ENCODE measurements around the gene PIP5K1B. TPM values are rescaled to one million over a fixed set of nuclear protein-coding genes. Genes with fewer than 3 reads are reported as not detected.

PIP5K1B gene
- total RNA-seq, 2 donors from 2014 or later, result 18.4 to 44.8 TPM

GRCh38 chr9:68672625-68673024, 32.4 kb upstream of the PIP5K1B start:
- DNase-seq (ENCODE audit: low spot score), result no peak
- TF ChIP-seq, protein P1, sequence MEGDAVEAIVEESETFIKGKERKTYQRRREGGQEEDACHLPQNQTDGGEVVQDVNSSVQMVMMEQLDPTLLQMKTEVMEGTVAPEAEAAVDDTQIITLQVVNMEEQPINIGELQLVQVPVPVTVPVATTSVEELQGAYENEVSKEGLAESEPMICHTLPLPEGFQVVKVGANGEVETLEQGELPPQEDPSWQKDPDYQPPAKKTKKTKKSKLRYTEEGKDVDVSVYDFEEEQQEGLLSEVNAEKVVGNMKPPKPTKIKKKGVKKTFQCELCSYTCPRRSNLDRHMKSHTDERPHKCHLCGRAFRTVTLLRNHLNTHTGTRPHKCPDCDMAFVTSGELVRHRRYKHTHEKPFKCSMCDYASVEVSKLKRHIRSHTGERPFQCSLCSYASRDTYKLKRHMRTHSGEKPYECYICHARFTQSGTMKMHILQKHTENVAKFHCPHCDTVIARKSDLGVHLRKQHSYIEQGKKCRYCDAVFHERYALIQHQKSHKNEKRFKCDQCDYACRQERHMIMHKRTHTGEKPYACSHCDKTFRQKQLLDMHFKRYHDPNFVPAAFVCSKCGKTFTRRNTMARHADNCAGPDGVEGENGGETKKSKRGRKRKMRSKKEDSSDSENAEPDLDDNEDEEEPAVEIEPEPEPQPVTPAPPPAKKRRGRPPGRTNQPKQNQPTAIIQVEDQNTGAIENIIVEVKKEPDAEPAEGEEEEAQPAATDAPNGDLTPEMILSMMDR (IDR thresholded peaks at IDR 0.05), result no peak
- Histone ChIP-seq H3K27ac (no peak overlapping the region), H3K36me3 (no peaks in the 10 kb centered on the region), H3K4me3 (no peak overlapping the region), H3K4me1 (no peaks in the 10 kb centered on the region), H3K9me3 (no peaks in the 10 kb centered on the region), H3K27me3 (no peaks in the 10 kb centered on the region)

DNA sequence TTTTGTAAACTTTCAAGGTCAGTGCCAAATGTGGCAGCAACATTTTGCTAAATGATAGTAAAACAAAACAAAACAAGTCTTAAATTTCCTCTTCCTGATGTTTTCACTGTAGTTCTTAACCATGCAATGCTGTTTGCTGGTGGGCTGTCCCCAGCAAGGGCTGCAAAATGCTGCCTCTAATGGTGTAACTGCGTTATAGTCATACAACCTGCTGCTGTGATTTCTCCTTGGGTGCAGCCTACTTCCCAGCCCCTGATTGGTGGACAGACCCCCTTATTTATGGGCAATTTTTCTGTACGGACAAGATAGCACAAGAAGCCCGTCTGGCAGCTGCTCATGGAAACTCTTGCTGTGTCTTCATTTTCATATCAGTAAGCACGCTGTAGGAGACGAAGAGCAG, 26.6 kb upstream of the PIP5K1B start:
- DNase-seq (ENCODE audit: low spot score), result no peak
- Histone ChIP-seq H3K36me3 (no peaks in the 10 kb centered on the region), H3K9me3 (no peaks in the 10 kb centered on the region), H3K27ac (no peak overlapping the region), H3K4me3 (no peak overlapping the region), H3K27me3 (no peaks in the 10 kb centered on the region), H3K4me1 (no peaks in the 10 kb centered on the region)
- TF ChIP-seq, protein P1 (IDR thresholded peaks at IDR 0.05), result peak; percentile 28 to 42

GRCh38 chr9:68683433-68683832, 21.6 kb upstream of the PIP5K1B start:
- TF ChIP-seq, protein P1 (IDR thresholded peaks at IDR 0.05), result no peak
- Histone ChIP-seq H3K4me3 (no peak overlapping the region), H3K4me1 (no peaks in the 10 kb centered on the region), H3K9me3 (no peaks in the 10 kb centered on the region), H3K27ac (no peak overlapping the region), H3K27me3 (no peaks in the 10 kb centered on the region), H3K36me3 (no peaks in the 10 kb centered on the region)
- no peak for DNase-seq (ENCODE audit: low spot score)

GRCh38 chr9:68685213-68685612, 19.8 kb upstream of the PIP5K1B start:
- Histone ChIP-seq H3K36me3 (no peaks in the 10 kb centered on the region), H3K4me3 (no peak overlapping the region), H3K27me3 (no peaks in the 10 kb centered on the region), H3K4me1 (peaks cover 0 to 11% of the 10 kb centered on the region in 2 donors), H3K9me3 (no peaks in the 10 kb centered on the region), H3K27ac (no peak overlapping the region)
- TF ChIP-seq, protein P1 (IDR thresholded peaks at IDR 0.05), result no peak
- DNase-seq (ENCODE audit: low spot score), result no peak

GRCh38 chr9:68685770-68686169, 19.3 kb upstream of the PIP5K1B start:
- Histone ChIP-seq H3K9me3 (no peaks in the 10 kb centered on the region), H3K36me3 (no peaks in the 10 kb centered on the region), H3K27me3 (no peaks in the 10 kb centered on the region), H3K4me1 (peaks cover 0 to 11% of the 10 kb centered on the region in 2 donors), H3K4me3 (no peak overlapping the region), H3K27ac (no peak overlapping the region)
- DNase-seq (ENCODE audit: low spot score), result no peak
- TF ChIP-seq, protein P1 (IDR thresholded peaks at IDR 0.05), result peak; percentile 13 to 31

GRCh38 chr9:68690088-68690487, 15.0 kb upstream of the PIP5K1B start:
- DNase-seq (ENCODE audit: low spot score), result peak; percentile 61
- TF ChIP-seq, protein P1 (IDR thresholded peaks at IDR 0.05), result no peak
- H3K9me3 ChIP-seq, result no peaks in the 10 kb centered on the region
- H3K27ac ChIP-seq, result peak overlapping the region; percentile 39 to 52
- H3K36me3 ChIP-seq, result no peaks in the 10 kb centered on the region
- no peaks in the 10 kb centered on the region for H3K27me3 ChIP-seq
- no peak overlapping the region for H3K4me3 ChIP-seq
- peaks cover 0 to 11% of the 10 kb centered on the region in 2 donors for H3K4me1 ChIP-seq
